Keratinocyte (primary cell): ENCODE results near the gene G6PD. TPM values are rescaled to one million over a fixed set of nuclear protein-coding genes. Genes with fewer than 3 reads are reported as not detected.
"Not testable (repeated sequence)": the region's sequence is repeated elsewhere in the genome, so short reads cannot be mapped to it uniquely, and the experiment has no call there.

ENCODE experiments used
- DNase-seq: peaks from one replicate; pipeline ENCODE4 v3.0.0-alpha.2; 2011; ENCODE audit warnings: low read depth, missing footprints, low spot score
- FAIRE-seq: peaks from 2 replicates; lab custom pipeline; 2011; peaks lifted over from hg19 to GRCh38; lab: Jason Lieb, UNC
- H2AFZ ChIP-seq: 2 replicates; pipeline ENCODE4 v1.6.0; 2012; ENCODE audit warnings: low read length, control low read depth, inconsistent platforms; ENCODE audit not compliant: control insufficient read depth
- H3K27ac ChIP-seq: 2 replicates; pipeline ENCODE4 v1.5.1; 2011; ENCODE audit warnings: low read length; ENCODE audit not compliant: control insufficient read depth, insufficient read depth
- H3K27me3 ChIP-seq: 3 replicates; pipeline ENCODE4 v1.6.0; 2011; ENCODE audit warnings: low read length; ENCODE audit not compliant: control insufficient read depth, insufficient read depth; ENCODE audit errors: extremely low read depth
- H3K36me3 ChIP-seq, 2 experiments: 2 replicates in 1 of 2; 3 replicates in 1 of 2; pipeline ENCODE4 v1.5.1; 2011; ENCODE audit warnings: low read length in 2 of 2, mild to moderate bottlenecking in 1 of 2; ENCODE audit not compliant: control insufficient read depth in 2 of 2, insufficient read depth in 2 of 2; ENCODE audit errors: extremely low read depth in 1 of 2
- H3K4me1 ChIP-seq: 3 replicates; pipeline ENCODE4 v1.5.1; 2011; ENCODE audit warnings: low read length; ENCODE audit not compliant: control insufficient read depth, insufficient read depth; ENCODE audit errors: extremely low read depth
- H3K4me2 ChIP-seq: 3 replicates; pipeline ENCODE4 v1.6.0; 2011; ENCODE audit warnings: low read depth, low read length; ENCODE audit not compliant: control insufficient read depth, insufficient read depth; ENCODE audit errors: extremely low read depth
- H3K4me3 ChIP-seq, 3 experiments: fragments of 200-600 bp in 1 of 3; sonication (generic) in 1 of 3; 2 replicates in 2 of 3; 3 replicates in 1 of 3; pipeline ENCODE4 v1.5.1; 2011 to 2016; ENCODE audit warnings: low read length in 3 of 3, mild to moderate bottlenecking in 3 of 3, control low read depth in 2 of 3, inconsistent platforms in 1 of 3, low read depth in 1 of 3, mixed read lengths in 1 of 3, mixed run types in 1 of 3, moderate library complexity in 1 of 3; ENCODE audit not compliant: control insufficient read depth in 2 of 3, insufficient read depth in 2 of 3; ENCODE audit errors: extremely low read depth in 1 of 3
- H3K79me2 ChIP-seq: 2 replicates; pipeline ENCODE4 v1.6.0; 2012; ENCODE audit warnings: low read length; ENCODE audit not compliant: control insufficient read depth, insufficient read depth
- H3K9ac ChIP-seq: 3 replicates; pipeline ENCODE4 v1.6.0; 2011; ENCODE audit warnings: low read length; ENCODE audit not compliant: control insufficient read depth, insufficient read depth; ENCODE audit errors: extremely low read depth
- H3K9me1 ChIP-seq: 3 replicates; pipeline ENCODE4 v1.6.0; 2011; ENCODE audit warnings: low read length; ENCODE audit not compliant: control insufficient read depth, insufficient read depth; ENCODE audit errors: extremely low read depth
- H3K9me3 ChIP-seq: 2 replicates; pipeline ENCODE4 v1.5.1; 2012; ENCODE audit warnings: low read depth, low read length; ENCODE audit not compliant: control insufficient read depth
- H4K20me1 ChIP-seq: 3 replicates; pipeline ENCODE4 v1.6.0; 2011; ENCODE audit warnings: low read length; ENCODE audit not compliant: control insufficient read depth, insufficient read depth; ENCODE audit errors: extremely low read depth
- dilution Hi-C: fragments of 300-500 bp; cut with MboI; formaldehyde crosslinking; loops from one replicate; pipeline ENCODE4 v1.7.0; 2020; ENCODE audit warnings: low sequenced_read_pairs; ENCODE audit not compliant: extremely low pct_ligation_motif_present
- polyA plus RNA-seq, 5 experiments: library from polyadenylated mRNA; depleted of rRNA in 3 of 5; stranded (reverse) in 3 of 5; stranded (forward) in 1 of 5; unstranded in 1 of 5; fragments of >200 nt; gene quantifications; 1 replicate in 1 of 5; 2 replicates in 3 of 5; 3 replicates in 1 of 5; pipeline versions ENCODE4 v1.2.1 to v1.2.3, GENCODE V29; 2011 to 2012; ENCODE audit warnings: missing spikeins in 2 of 5, low read depth in 1 of 5, low replicate concordance in 1 of 5

G6PD gene
- polyA plus RNA-seq, 1 donor (not counting 4 experiments of a cell fraction or from before 2014, with no cell fraction given): 41.6 TPM

DNA sequence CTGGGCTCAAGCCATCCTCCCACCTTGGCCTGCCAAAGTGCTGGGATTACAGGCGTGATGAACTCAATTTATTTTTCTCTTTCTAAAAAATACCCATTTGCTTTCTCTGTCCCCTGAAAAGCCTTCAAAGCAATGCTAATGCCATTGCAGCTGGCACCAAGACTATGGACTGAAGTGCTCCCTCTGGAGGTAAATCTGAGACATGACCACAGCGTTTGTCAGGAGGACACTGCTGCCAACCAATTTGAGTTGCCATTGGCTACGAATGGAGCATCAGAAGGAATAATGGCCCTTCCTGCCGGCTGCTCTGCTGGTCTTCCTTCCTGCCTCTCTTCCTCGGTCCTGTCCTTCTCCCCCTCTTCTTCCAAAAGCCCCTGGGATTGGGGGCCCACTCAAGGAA, 28.4 kb upstream of the G6PD start:
- H3K4me1 ChIP-seq, H3K27ac ChIP-seq, H3K9me1 ChIP-seq, H3K36me3 ChIP-seq, H4K20me1 ChIP-seq, H3K4me3 ChIP-seq, dilution Hi-C loops, H3K9ac ChIP-seq, H3K79me2 ChIP-seq, H3K4me2 ChIP-seq, H3K9me3 ChIP-seq, H2AFZ ChIP-seq, H3K27me3 ChIP-seq, DNase-seq: not testable (repeated sequence)
- peak; percentile 81 for FAIRE-seq

DNA sequence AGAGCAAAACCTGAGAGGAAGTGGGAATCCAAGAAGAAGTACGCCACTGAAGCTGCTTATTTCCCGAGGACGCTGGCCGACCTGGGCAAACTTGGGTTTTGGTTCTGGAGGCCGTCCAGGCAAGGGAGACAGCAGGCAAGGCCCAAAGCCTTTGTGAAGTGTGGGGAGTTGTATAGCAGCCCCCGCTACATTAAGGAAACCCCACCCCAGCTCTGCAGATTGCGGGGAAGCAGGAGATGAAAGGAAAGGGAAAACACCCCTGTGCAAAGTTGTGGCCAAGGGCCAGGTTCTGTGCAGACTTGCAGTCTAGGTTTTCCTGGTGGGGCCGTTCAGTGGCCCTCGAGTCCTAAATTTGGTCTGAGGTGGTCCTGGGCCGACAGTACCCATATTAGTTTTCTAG, 26.4 kb upstream of the G6PD start:
- H4K20me1 ChIP-seq, DNase-seq, H3K36me3 ChIP-seq, H3K4me1 ChIP-seq, H2AFZ ChIP-seq, H3K9ac ChIP-seq, H3K79me2 ChIP-seq, H3K4me3 ChIP-seq, H3K4me2 ChIP-seq, dilution Hi-C loops, H3K9me3 ChIP-seq, FAIRE-seq, H3K27me3 ChIP-seq, H3K27ac ChIP-seq, H3K9me1 ChIP-seq: not testable (repeated sequence)

DNA sequence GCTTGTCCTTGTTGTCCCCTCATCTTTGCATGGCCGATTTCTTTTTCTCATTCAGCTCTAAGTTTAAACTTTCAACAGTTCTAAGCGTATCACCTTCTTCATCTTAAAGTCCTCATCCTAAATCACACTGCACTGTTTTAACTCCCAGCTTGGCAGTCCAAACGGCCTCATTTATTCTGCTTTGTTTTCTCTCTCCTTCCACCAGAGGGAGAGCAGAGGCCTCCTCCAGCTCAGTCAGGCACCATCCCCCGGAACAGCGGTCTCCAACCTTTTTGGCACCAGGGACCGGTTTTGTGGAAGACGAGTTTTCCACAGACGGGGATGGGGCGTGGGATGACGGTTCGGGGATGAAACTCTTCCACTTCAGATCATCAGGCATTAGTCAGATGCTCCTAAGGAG, 23.7 kb upstream of the G6PD start:
- H2AFZ ChIP-seq, FAIRE-seq, H3K79me2 ChIP-seq, H3K36me3 ChIP-seq, H4K20me1 ChIP-seq, H3K9ac ChIP-seq, H3K9me1 ChIP-seq, H3K4me3 ChIP-seq, H3K27ac ChIP-seq, H3K9me3 ChIP-seq, DNase-seq, dilution Hi-C loops, H3K4me1 ChIP-seq, H3K27me3 ChIP-seq, H3K4me2 ChIP-seq: not testable (repeated sequence)

DNA sequence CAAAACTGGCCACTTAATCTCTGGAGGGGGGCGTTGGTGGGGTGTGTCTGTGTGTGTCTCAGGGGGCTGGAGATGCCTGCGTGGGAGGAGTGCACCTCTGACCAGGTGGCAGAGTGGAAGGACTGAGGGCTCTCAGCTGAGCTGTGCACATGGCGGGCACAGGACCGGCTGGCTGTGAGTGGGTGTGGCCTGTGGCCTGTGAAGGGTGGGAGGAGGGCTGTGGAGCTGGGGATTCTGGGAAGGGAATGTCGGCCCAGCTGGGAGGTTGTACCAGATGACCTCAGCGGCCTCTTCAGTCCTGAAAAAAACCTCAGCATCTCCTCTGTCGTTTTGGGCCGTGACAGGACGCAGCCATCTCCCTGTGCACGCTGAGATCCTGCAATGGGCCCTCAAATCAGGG, 15.6 kb upstream of the G6PD start:
- H3K79me2 ChIP-seq, H3K9ac ChIP-seq, H3K4me2 ChIP-seq, H3K4me3 ChIP-seq, dilution Hi-C loops, H3K9me1 ChIP-seq, H3K27me3 ChIP-seq, H4K20me1 ChIP-seq, H3K36me3 ChIP-seq, DNase-seq, H2AFZ ChIP-seq, H3K9me3 ChIP-seq, FAIRE-seq, H3K4me1 ChIP-seq, H3K27ac ChIP-seq: not testable (repeated sequence)

DNA sequence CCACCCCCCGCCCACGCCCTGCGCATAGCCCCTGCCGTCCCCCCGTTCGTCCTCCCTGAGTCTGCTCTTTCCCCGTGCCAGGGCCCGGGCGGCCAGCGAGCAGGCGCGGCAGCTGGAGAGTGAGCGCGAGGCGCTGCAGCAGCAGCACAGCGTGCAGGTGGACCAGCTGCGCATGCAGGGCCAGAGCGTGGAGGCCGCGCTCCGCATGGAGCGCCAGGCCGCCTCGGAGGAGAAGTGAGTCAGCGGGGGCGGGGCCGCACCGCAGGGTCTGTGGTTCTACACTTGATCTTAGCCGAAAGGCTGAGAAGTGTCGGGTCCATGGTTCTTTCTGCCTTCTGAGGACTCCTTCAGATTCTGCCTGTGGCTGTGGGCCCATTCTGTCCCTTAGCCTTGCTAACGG, 13.7 kb upstream of the G6PD start:
- H3K4me3 ChIP-seq, dilution Hi-C loops, FAIRE-seq: not testable (repeated sequence)

More for the DNA sequence above, 13.7 kb upstream of the G6PD start:
- not testable (repeated sequence) for H3K9me1 ChIP-seq, H3K36me3 ChIP-seq, H4K20me1 ChIP-seq, H3K4me2 ChIP-seq, H3K27ac ChIP-seq, H3K4me1 ChIP-seq, H3K27me3 ChIP-seq, DNase-seq, H3K9me3 ChIP-seq, H2AFZ ChIP-seq, H3K79me2 ChIP-seq, H3K9ac ChIP-seq
